ENCODE data around the gene BRF1. TPM values are rescaled to one million over a fixed set of nuclear protein-coding genes. Genes with fewer than 3 reads are reported as not detected.

BRF1 gene
- total and polyA plus RNA-seq, 2 of the 8 experiments (the other 6 are each of a cell fraction or from before 2014, with no cell fraction given): 7.7 to 18.3 TPM

- Histone ChIP-seq H3K23ac (ENCODE audit: insufficient read length) (no peak overlapping the region), H2AFZ (ENCODE audit: low read length) (no peak overlapping the region), H3K4me1 (replicated peaks in 1 of 4; ENCODE audit: control insufficient read depth in 3 of 4, insufficient read depth in 4 of 4, low read length in 3 of 4) (peaks cover 0 to 5% (median 3%) of the 10 kb centered on the region in 4 experiments; a peak in 4 of 7 replicates), H3K9me3 (ENCODE audit: insufficient read depth in 2 of 2, low read depth in 1 of 2, low read length in 1 of 2) (no peaks in the 10 kb centered on the region), H2BK12ac (ENCODE audit: low read depth, low read length) (peak overlapping the region; percentile 4; the same call in 1 of the 2 replicates), H2BK15ac (ENCODE audit: low read length) (no peak overlapping the region), H2BK20ac (ENCODE audit: low read length) (no peak overlapping the region), H3K27me3 (replicated peaks in 1 of 4; ENCODE audit: control insufficient read depth in 3 of 4, extremely low read depth in 1 of 4, insufficient read depth in 3 of 4, low read length in 3 of 4) (no peaks in the 10 kb centered on the region), H3K4me2 (ENCODE audit: insufficient read depth in 1 of 2, low read depth in 2 of 2, low read length in 2 of 2) (no peak overlapping the region), H4K91ac (replicated peaks; ENCODE audit: insufficient read length, low read length) (no peak overlapping the region), H4K5ac (ENCODE audit: insufficient read length, low read depth, low read length) (no peak overlapping the region), H3K4me3 (ENCODE audit: extremely low read depth in 1 of 4, insufficient read depth in 2 of 4, low read depth in 3 of 4, low read length in 4 of 4) (no peak overlapping the region), H3K18ac (ENCODE audit: extremely low read depth, low read length) (no peak overlapping the region), H4K8ac (ENCODE audit: extremely low read depth, insufficient read depth, low read length) (no peak overlapping the region), H3K79me2 (ENCODE audit: control insufficient read depth in 1 of 2, insufficient read depth in 2 of 2, low read length in 2 of 2) (peaks cover 0 to 12% of the 10 kb centered on the region in 2 experiments; a peak in 1 of 4 replicates), H3K9ac (replicated peaks in 1 of 4; ENCODE audit: extremely low read depth in 1 of 4, low read depth in 3 of 4, low read length in 3 of 4) (no peak overlapping the region), H3K79me1 (ENCODE audit: low read depth, low read length) (peaks cover 8% of the 10 kb centered on the region), H2BK5ac (ENCODE audit: low read depth, low read length) (no peak overlapping the region), H4K20me1 (replicated peaks in 1 of 2; ENCODE audit: control insufficient read depth in 1 of 2, insufficient read depth in 2 of 2, low read length in 2 of 2) (peaks cover 7 to 9% of the 10 kb centered on the region in 2 experiments), H3K27ac (ENCODE audit: low read depth, low read length) (no peak overlapping the region), H3K4ac (replicated peaks; ENCODE audit: insufficient read length, low read depth, low read length) (no peak overlapping the region), H3K56ac (replicated peaks; ENCODE audit: insufficient read length, low read depth, low read length) (no peak overlapping the region), H2BK120ac (replicated peaks; ENCODE audit: low read depth, low read length) (no peak overlapping the region), H3K23me2 (ENCODE audit: low read depth, low read length) (no peaks in the 10 kb centered on the region), H3K36me3 (ENCODE audit: control insufficient read depth in 2 of 4, insufficient read depth in 4 of 4, low read length in 3 of 4) (no peaks in the 10 kb centered on the region), H2AK5ac (ENCODE audit: low read depth, low read length) (no peak overlapping the region), H3K14ac (ENCODE audit: insufficient read length) (no peak overlapping the region)
- no peak for FAIRE-seq
- DNase-seq (ENCODE audit: low read depth in 1 of 2, low spot score in 2 of 2): no peak
- no peak for TF ChIP-seq TEAD4 (IDR thresholded peaks at IDR 0.05; ENCODE audit: low read depth, low read length)
- TF ChIP-seq CHD2 (IDR thresholded peaks at IDR 0.05; ENCODE audit: low read length): no peak
- TF ChIP-seq CBX5 (IDR thresholded peaks at IDR 0.05; ENCODE audit: low read depth, low read length): no peak
- no peak for TF ChIP-seq SIRT6 (IDR thresholded peaks at IDR 0.05; ENCODE audit: low read length)
- no peak for TF ChIP-seq SP1 (IDR thresholded peaks at IDR 0.05; ENCODE audit: low read depth, low read length)
- TF ChIP-seq SP2 (IDR thresholded peaks at IDR 0.05; ENCODE audit: low read length): no peak
- no peak for TF ChIP-seq EP300 (IDR thresholded peaks at IDR 0.05; ENCODE audit: borderline replicate concordance in 1 of 2, low read depth in 2 of 2, low read length in 2 of 2)
- no peak for TF ChIP-seq MAX (IDR thresholded peaks at IDR 0.05)
- 88% methylated on average over 18 of the region's 18 CpGs; no CpG with 5 or more reads in 1 of the 2 experiments for WGBS, 2 experiments (ENCODE audit: extremely low coverage in 1 of 2, insufficient coverage in 1 of 2, insufficient read length in 1 of 2, insufficient replicate concordance in 2 of 2, low coverage in 1 of 2, low lambda C conversion rate in 2 of 2, missing lambda C conversion rate in 1 of 2)
- ChIA-PET CTCF (ENCODE audit: partially characterized antibody) (interaction anchor here (0.6 to 2.0 kb wide), 11 partner anchors 9 to 463 kb away, joined by 3 to 9 read pairs (median 3); no protein-coding TSS in a partner anchor), POLR2A (ENCODE audit: partially characterized antibody) (interaction anchor here (0.8 kb wide), 1 partner anchor 21 kb away, joined by 3 read pairs; the partner anchor contains the start of gene BRF1)
Observed at GRCh38 chr14:105279642-105280361, 21.0 kb downstream of the BRF1 start.
